Keratinocyte (primary cell): ENCODE measurements around the gene CLEC16A.

Experiments used
- EZH2 ChIP-seq: IDR thresholded peaks from one replicate; pipeline ENCODE4 v1.6.1; 2012; ENCODE audit warnings: inconsistent platforms, mild to moderate bottlenecking, low read length, moderate library complexity
- TF ChIP-seq, protein P1 (sequence below), 3 experiments: IDR thresholded peaks in 1 of 3; conservative IDR thresholded peaks in 1 of 3; optimal IDR thresholded peaks in 1 of 3; 2 replicates in 2 of 3; 3 replicates in 1 of 3; pipeline versions ENCODE3 to v1.5.1; 2011; ENCODE audit warnings: low read length in 3 of 3, mild to moderate bottlenecking in 3 of 3, moderate library complexity in 2 of 3, control low read depth in 1 of 3, inconsistent platforms in 1 of 3; ENCODE audit not compliant: insufficient read depth in 2 of 3; ENCODE audit errors: extremely low read depth in 1 of 3

DNA sequence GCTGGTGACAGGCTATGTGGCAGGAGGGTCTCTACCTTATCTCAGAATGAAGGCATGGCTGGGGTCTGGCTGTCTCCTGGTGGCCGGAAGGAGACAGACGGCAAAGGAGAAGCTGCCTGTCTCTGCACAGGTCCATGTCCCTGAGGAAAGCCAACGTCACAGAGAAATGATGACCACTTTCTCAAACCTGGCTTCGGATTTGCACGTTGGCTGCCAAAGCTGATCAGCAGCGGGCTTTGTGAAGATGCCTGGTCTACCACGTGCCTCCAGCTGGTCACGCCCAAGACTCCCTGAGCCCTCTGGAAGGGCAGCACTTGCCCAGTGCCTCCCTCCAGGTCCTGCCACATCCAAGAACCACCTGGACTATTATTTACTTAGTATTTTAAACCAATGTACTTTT lies 10.5 kb upstream of the CLEC16A start:
- TF ChIP-seq EZH2: no peak
- TF ChIP-seq, protein P1, sequence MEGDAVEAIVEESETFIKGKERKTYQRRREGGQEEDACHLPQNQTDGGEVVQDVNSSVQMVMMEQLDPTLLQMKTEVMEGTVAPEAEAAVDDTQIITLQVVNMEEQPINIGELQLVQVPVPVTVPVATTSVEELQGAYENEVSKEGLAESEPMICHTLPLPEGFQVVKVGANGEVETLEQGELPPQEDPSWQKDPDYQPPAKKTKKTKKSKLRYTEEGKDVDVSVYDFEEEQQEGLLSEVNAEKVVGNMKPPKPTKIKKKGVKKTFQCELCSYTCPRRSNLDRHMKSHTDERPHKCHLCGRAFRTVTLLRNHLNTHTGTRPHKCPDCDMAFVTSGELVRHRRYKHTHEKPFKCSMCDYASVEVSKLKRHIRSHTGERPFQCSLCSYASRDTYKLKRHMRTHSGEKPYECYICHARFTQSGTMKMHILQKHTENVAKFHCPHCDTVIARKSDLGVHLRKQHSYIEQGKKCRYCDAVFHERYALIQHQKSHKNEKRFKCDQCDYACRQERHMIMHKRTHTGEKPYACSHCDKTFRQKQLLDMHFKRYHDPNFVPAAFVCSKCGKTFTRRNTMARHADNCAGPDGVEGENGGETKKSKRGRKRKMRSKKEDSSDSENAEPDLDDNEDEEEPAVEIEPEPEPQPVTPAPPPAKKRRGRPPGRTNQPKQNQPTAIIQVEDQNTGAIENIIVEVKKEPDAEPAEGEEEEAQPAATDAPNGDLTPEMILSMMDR (optimal IDR thresholded peaks at IDR 0.05 in 1 of 3, IDR thresholded peaks at IDR 0.05 in 1 of 3, conservative IDR thresholded peaks at IDR 0.05 in 1 of 3; ENCODE audit: extremely low read depth in 1 of 3, insufficient read depth in 2 of 3, low read length in 3 of 3): no peak
